Suppressor macrophage (primary cell): ENCODE results near the gene NAV2.

ENCODE experiments used
- DNase-seq, 4 experiments: peaks; one replicate each; pipeline ENCODE4 v3.0.0-alpha.2; 2020 to 2022

Gene NAV2

GRCh38 chr11:20129665-20130064 lies 417.0 kb downstream of the NAV2 start:
- no peak for DNase-seq

- peak; percentile 46 to 71 (median 58) for DNase-seq
Measured at GRCh38 chr11:20131788-20132666, 419.4 kb downstream of the NAV2 start.

- no peak for DNase-seq
Measured at GRCh38 chr11:20132667-20133039, 420.0 kb downstream of the NAV2 start.

- no peak for DNase-seq
Measured at GRCh38 chr11:20134991-20135736, 422.5 kb downstream of the NAV2 start.

- no peak for DNase-seq
Measured at GRCh38 chr11:20137637-20138036, 425.0 kb downstream of the NAV2 start.

- DNase-seq = no peak
Measured at GRCh38 chr11:20138707-20139106, 426.1 kb downstream of the NAV2 start.

- no peak for DNase-seq
Measured at GRCh38 chr11:20154381-20154780, 441.7 kb downstream of the NAV2 start.

- no peak for DNase-seq
Measured at GRCh38 chr11:20155683-20156279, 443.1 kb downstream of the NAV2 start.

GRCh38 chr11:20156280-20156875 lies 443.7 kb downstream of the NAV2 start:
- DNase-seq = no peak

- DNase-seq = peak in 3 of 4 experiments; percentile 20 to 32 (median 28)
Measured at GRCh38 chr11:20156876-20157613, 444.4 kb downstream of the NAV2 start.

GRCh38 chr11:20157728-20158127 lies 445.1 kb downstream of the NAV2 start:
- no peak for DNase-seq

GRCh38 chr11:20158597-20159257 lies 446.1 kb downstream of the NAV2 start:
- DNase-seq = peak; percentile 20 to 58 (median 32)

- no peak for DNase-seq
Measured at GRCh38 chr11:20159466-20160381, 447.1 kb downstream of the NAV2 start.

GRCh38 chr11:20160425-20161229 lies 448.0 kb downstream of the NAV2 start, which contains the start of gene DBX1:
TSS of gene DBX1 (minus strand) at chr11:20160475. CDS start at chr11:20160324, 151 bp downstream.
- DNase-seq = no peak

GRCh38 chr11:20161230-20161918 lies 448.7 kb downstream of the NAV2 start:
- DNase-seq = no peak

- DNase-seq = no peak
Measured at GRCh38 chr11:20161923-20162744, 449.5 kb downstream of the NAV2 start.

- DNase-seq = no peak
Measured at GRCh38 chr11:20162824-20163782, 450.5 kb downstream of the NAV2 start.
